Aorta (tissue), 5 donors: ENCODE measurements around the gene TEX13C. TPM values are rescaled to one million over a fixed set of nuclear protein-coding genes. Genes with fewer than 3 reads are reported as not detected.
A peak's percentile ranks its signal among the peaks of the same experiment; 100 is the strongest.

Source experiments
- ATAC-seq: fragments of 200-7000 bp; cut with Tn5 transposase; one replicate; pipeline ENCODE4 v1.9.1; 2022; ENCODE audit warnings: moderate library complexity; ENCODE audit not compliant: low FRiP score
- DNase-seq, 2 donors: peaks; one replicate each; pipeline ENCODE4 v3.0.0-alpha.2; 2020
- H3K27ac ChIP-seq, 2 donors: one replicate each; pipeline ENCODE4 v1.5.1; 2013; ENCODE audit warnings: low read length in 2 of 2, mild to moderate bottlenecking in 2 of 2, moderate library complexity in 2 of 2, control low read depth in 1 of 2, inconsistent platforms in 1 of 2, low read depth in 1 of 2
- H3K27me3 ChIP-seq, 2 donors: one replicate each; pipeline ENCODE4 v1.6.1; 2013; ENCODE audit warnings: control low read depth in 1 of 2, low read length in 1 of 2, mild to moderate bottlenecking in 1 of 2, moderate library complexity in 1 of 2; ENCODE audit not compliant: insufficient read depth in 2 of 2, control insufficient read depth in 1 of 2
- H3K36me3 ChIP-seq, 2 donors: one replicate each; pipeline ENCODE4 v1.6.1; 2013; ENCODE audit warnings: control low read depth in 1 of 2, low read length in 1 of 2, mild to moderate bottlenecking in 1 of 2; ENCODE audit not compliant: insufficient read depth in 2 of 2, control insufficient read depth in 1 of 2
- H3K4me1 ChIP-seq, 2 donors: one replicate each; pipeline ENCODE4 v1.6.1; 2013; ENCODE audit warnings: low read length in 2 of 2, control low read depth in 1 of 2, mild to moderate bottlenecking in 1 of 2, moderate library complexity in 1 of 2; ENCODE audit not compliant: insufficient read depth in 2 of 2, control insufficient read depth in 1 of 2
- H3K4me3 ChIP-seq, 2 donors: one replicate each; pipeline ENCODE4 v1.5.1; 2013; ENCODE audit warnings: low read length in 2 of 2, control low read depth in 1 of 2, mild to moderate bottlenecking in 1 of 2
- H3K9me3 ChIP-seq: one replicate; pipeline ENCODE4 v1.6.1; 2013; ENCODE audit warnings: mild to moderate bottlenecking, low read length; ENCODE audit not compliant: control insufficient read depth
- WGBS, 2 donors: extraction: QIAGEN DNeasy Blood & Tissue Kit; methylation state at CpG; one replicate each; pipeline ENCODE4 v1.1.7; 2013; 5-methylcytosine and 5-hydroxymethylcytosine counted together
- intact Hi-C, 2 donors: fragments of 100-400 bp; cut with DNase I; formaldehyde crosslinking; loops; one replicate each; pipeline versions ENCODE4 v1.14.2 to v1.15.0; 2022
- long read RNA-seq, 2 donors: library from polyadenylated mRNA; unstranded; transcript quantifications; one replicate each; pipeline ENCODE4 v2.0.0, GENCODE V29; 2020 to 2021
- polyA plus RNA-seq, 2 donors: library from polyadenylated mRNA; stranded (reverse); fragments of 200-250 nt; gene quantifications; one replicate each; pipeline ENCODE4 v1.2.3, GENCODE V29; 2013
- total RNA-seq, 2 donors: library from RNA; stranded (reverse); fragmentation: NEBNext Ultra II Directional; extraction: Animal tissue kit (Norgen Biotek cat#: 25700); gene quantifications; one replicate each; pipeline ENCODE4 v1.2.1, GENCODE V29; 2021
- donor health status: healthy with polysubstance abuse.
- donor health status: Bipolar disorder and iron deficiency.
- donor health status: DM: no; HTN: no; CAD: no.
- donor health status: DM: no; HTN: no; CAD: no.
- donor health status: DM: yes; HTN: yes; CAD: no.

The TEX13C gene
- total RNA-seq: not detected
- not detected for polyA plus RNA-seq
- long read RNA-seq, donor 1: 0 reads
- long read RNA-seq, donor 2: 0 reads

DNA sequence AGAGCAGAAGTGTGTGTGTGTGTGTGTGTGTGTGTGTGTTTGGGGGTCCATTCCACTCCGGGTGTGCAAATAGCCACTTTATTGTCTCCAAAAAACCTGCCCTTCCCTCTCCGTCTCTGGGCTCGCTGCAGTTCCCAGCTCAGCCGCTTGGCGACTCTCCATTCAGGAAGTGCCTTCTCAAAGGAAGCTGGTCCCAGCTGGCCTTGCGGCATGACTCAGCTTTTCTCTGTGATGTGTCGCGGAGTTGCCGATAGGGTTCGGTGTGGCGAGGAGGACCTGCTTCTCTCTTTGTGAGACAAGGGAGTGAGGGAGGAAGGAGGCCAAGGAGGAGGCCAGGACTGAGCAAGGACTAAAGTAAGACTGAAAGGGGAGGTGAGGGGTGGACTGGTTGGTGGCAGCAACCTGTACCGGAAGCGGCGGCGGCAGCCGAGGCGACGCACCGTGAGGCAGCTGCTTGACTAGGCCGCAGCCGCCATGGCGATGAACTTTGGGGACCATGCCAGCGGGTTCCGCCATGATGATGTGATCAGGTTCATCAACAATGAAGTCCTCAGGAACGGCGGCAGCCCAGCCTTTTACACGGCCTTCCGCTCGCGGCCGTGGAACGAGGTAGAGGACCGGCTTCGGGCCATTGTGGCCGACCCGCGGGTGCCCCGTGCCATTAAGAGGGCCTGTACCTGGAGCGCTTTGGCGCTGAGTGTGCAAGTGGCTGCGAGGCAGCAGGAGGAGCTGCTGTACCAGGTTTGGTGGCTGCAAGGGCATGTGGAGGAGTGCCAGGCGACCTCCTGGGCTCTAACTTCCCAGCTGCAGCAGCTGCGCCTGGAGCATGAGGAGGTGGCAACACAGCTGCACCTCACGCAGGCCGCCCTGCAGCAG lies at the start of gene TEX13C:
Gene TEX13C (plus strand): TSS at position 226 of the 876 bp plus-strand sequence. CDS start 249 bp downstream, at position 475.
- Histone ChIP-seq H3K4me3 (no peak within 1 kb of the TSS), H3K4me1 (no peaks in the 10 kb centered on the region), H3K27me3 (no peaks in the 10 kb centered on the region), H3K36me3 (no peaks in the 10 kb centered on the region), H3K27ac (no peak within 1 kb of the TSS), H3K9me3 (no peaks in the 10 kb centered on the region)
- 94 to 96% methylated on average over 44 to 45 of the region's 45 CpGs for WGBS, 2 donors
- ATAC-seq (no peak), DNase-seq (peak in 1 of 2 donors; percentile 73)
- intact Hi-C loops: no loop called here

- Histone ChIP-seq H3K27ac (no peak overlapping the region), H3K4me1 (no peaks in the 10 kb centered on the region), H3K9me3 (no peaks in the 10 kb centered on the region), H3K4me3 (no peak overlapping the region), H3K36me3 (no peaks in the 10 kb centered on the region), H3K27me3 (no peaks in the 10 kb centered on the region)
- ATAC-seq (no peak), DNase-seq (peak in 1 of 2 donors; percentile 52)
- intact Hi-C loops: no loop called here
- 75 to 86% methylated on average over 3 of the region's 3 CpGs for WGBS, 2 donors
Observed at GRCh38 chrX:125287282-125287681, 32.4 kb upstream of the TEX13C start.

- DNase-seq (peak in 1 of 2 donors; percentile 25), ATAC-seq (no peak)
- intact Hi-C loops: no loop called here
- H3K9me3 ChIP-seq: no peaks in the 10 kb centered on the region
- no peak overlapping the region for H3K27ac ChIP-seq
- no peak overlapping the region for H3K4me3 ChIP-seq
- 86 to 92% methylated on average over 5 of the region's 5 CpGs for WGBS, 2 donors
- H3K27me3 ChIP-seq: no peaks in the 10 kb centered on the region
- no peaks in the 10 kb centered on the region for H3K4me1 ChIP-seq
- H3K36me3 ChIP-seq: no peaks in the 10 kb centered on the region
Observed at GRCh38 chrX:125288343-125288742, 31.3 kb upstream of the TEX13C start.

GRCh38 chrX:125289209-125289608 lies 30.5 kb upstream of the TEX13C start:
- Histone ChIP-seq H3K4me1 (no peaks in the 10 kb centered on the region), H3K36me3 (no peaks in the 10 kb centered on the region), H3K27me3 (no peaks in the 10 kb centered on the region), H3K27ac (no peak overlapping the region), H3K9me3 (no peaks in the 10 kb centered on the region), H3K4me3 (no peak overlapping the region)
- 50 to 82% methylated on average over 1 of the region's 1 CpG for WGBS, 2 donors
- DNase-seq (no peak), ATAC-seq (no peak)
- intact Hi-C loops: no loop called here

GRCh38 chrX:125289920-125290319 lies 29.8 kb upstream of the TEX13C start:
- no peak overlapping the region for H3K4me3 ChIP-seq
- no peaks in the 10 kb centered on the region for H3K9me3 ChIP-seq
- intact Hi-C loops: no loop called here
- DNase-seq: no peak
- H3K36me3 ChIP-seq: no peaks in the 10 kb centered on the region
- H3K27ac ChIP-seq: no peak overlapping the region
- H3K4me1 ChIP-seq: no peaks in the 10 kb centered on the region
- no peaks in the 10 kb centered on the region for H3K27me3 ChIP-seq
- WGBS, 2 donors: 44 to 47% methylated on average over 3 of the region's 3 CpGs
- ATAC-seq: no peak

- Histone ChIP-seq H3K27me3 (no peaks in the 10 kb centered on the region), H3K4me3 (no peak overlapping the region), H3K27ac (no peak overlapping the region), H3K4me1 (no peaks in the 10 kb centered on the region), H3K9me3 (no peaks in the 10 kb centered on the region), H3K36me3 (no peaks in the 10 kb centered on the region)
- ATAC-seq: no peak
- DNase-seq: no peak
- intact Hi-C loops: no loop called here
Observed at GRCh38 chrX:125291124-125291523, 28.5 kb upstream of the TEX13C start.

- Histone ChIP-seq H3K4me1 (no peaks in the 10 kb centered on the region), H3K27me3 (no peaks in the 10 kb centered on the region), H3K9me3 (no peaks in the 10 kb centered on the region), H3K36me3 (no peaks in the 10 kb centered on the region), H3K4me3 (no peak overlapping the region), H3K27ac (no peak overlapping the region)
- WGBS, 2 donors: 33 to 69% methylated on average over 1 of the region's 1 CpG
- intact Hi-C loops: no loop called here
- DNase-seq (no peak), ATAC-seq (no peak)
Observed at GRCh38 chrX:125293850-125294780, 25.6 kb upstream of the TEX13C start.

DNA sequence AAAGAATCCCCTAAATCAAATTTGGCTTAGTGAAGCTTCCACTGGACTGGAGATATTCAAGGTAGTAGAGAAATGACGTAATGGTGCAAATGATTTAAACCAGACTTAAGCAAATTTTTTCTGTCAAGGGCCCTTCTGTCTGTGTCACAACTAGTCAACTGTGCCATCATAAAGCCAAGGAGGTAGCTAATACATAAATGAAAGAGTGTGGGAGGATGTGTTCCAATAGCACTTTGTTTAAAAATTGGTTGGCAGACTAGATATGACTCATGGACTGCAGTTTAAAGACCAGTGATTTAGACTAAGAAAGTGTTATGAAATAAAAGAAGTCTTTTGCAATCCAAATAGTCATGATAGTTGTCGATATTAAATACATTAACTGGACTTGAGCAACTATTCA lies 24.3 kb upstream of the TEX13C start:
- H3K4me3 ChIP-seq: no peak overlapping the region
- ATAC-seq (no peak), DNase-seq (no peak)
- no peaks in the 10 kb centered on the region for H3K27me3 ChIP-seq
- no peaks in the 10 kb centered on the region for H3K4me1 ChIP-seq
- WGBS, 2 donors: 84 to 85% methylated on average over 2 of the region's 2 CpGs
- H3K36me3 ChIP-seq: no peaks in the 10 kb centered on the region
- H3K27ac ChIP-seq: no peak overlapping the region
- no peaks in the 10 kb centered on the region for H3K9me3 ChIP-seq
- intact Hi-C loops: no loop called here
